ENCODE results near the gene GIT1. TPM values are rescaled to one million over a fixed set of nuclear protein-coding genes. Genes with fewer than 3 reads are reported as not detected.

GIT1 gene
- total RNA-seq, 3 donors from 2014 or later (not counting 1 experiment from before 2014, with no cell fraction given): 39.4 to 61.4 (median 54.6) TPM

DNA sequence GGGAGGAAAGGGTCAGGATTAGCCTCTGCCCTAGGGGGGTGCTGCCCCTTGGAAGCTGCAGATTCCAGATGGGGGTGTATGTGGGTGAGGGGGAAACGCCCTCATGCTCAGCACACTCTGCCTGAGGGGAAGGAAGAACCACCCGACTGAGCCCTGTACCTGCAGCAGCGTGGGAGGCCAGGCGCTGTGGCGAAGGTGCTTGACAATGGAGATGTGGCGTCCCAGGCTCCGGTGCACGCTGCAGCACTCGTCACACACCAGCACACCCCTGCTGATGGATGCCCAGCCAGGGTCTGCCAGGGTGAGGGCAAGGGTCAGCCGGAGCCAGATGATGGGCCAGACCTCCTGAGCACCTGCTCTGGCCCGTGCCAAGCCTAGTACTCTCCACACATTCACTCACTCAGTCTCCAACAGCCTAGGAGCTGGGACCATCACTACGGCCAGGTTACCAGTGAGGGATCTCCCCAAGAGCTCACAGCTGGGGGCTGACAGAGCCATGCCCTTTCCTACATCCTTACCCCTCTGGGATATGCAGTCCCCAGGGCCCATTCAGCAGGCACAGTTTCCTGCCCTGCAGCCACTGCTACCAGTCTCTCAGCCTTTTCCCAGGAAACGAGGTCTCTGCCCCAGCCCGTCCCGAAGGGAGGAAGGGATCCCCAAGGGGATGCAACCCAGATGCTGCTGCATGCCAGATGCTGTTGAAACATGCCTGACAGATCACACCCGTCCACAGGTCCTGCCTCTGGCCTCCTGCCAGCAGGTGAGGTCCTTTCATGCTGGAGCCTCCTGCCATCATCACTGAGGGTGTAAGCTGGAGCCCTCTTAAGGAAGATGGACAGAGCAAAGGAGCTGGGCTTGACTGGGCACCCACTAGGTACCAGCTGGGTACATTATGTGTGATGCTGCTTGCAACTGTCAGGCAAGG lies 5.9 kb downstream of the GIT1 start:
- Histone ChIP-seq H3K9me3 (ENCODE audit: control insufficient read depth, insufficient read depth, low read length) (no peaks in the 10 kb centered on the region), H3K27me3 (ENCODE audit: control insufficient read depth, insufficient read depth, low read length) (no peaks in the 10 kb centered on the region), H3K27ac (ENCODE audit: low read length) (no peak overlapping the region), H3K36me3 (ENCODE audit: control insufficient read depth, insufficient read depth, low read length) (peaks cover 27% of the 10 kb centered on the region), H3K4me3 (ENCODE audit: low read length) (no peak overlapping the region), H3K4me1 (ENCODE audit: control insufficient read depth, insufficient read depth, low read length) (peaks cover 48% of the 10 kb centered on the region)
- Mint-ChIP-seq H3K4me3 (no peak overlapping the region), H3K27me3 (ENCODE audit: low read depth in 2 of 2) (no peaks in the 10 kb centered on the region), H3K4me1 (peaks cover 20 to 45% of the 10 kb centered on the region in 2 donors), H3K36me3 (no peaks in the 10 kb centered on the region), H3K9me3 (no peaks in the 10 kb centered on the region), H3K27ac (peak overlapping the region in 1 of 2 donors; percentile 62)
- ATAC-seq (no peak), DNase-seq (no peak)
- intact Hi-C loops (cut with micrococcal nuclease): no loop called here
- WGBS (ENCODE audit: insufficient coverage): 91% methylated on average over 16 of the region's 16 CpGs
- TF ChIP-seq, protein P1, sequence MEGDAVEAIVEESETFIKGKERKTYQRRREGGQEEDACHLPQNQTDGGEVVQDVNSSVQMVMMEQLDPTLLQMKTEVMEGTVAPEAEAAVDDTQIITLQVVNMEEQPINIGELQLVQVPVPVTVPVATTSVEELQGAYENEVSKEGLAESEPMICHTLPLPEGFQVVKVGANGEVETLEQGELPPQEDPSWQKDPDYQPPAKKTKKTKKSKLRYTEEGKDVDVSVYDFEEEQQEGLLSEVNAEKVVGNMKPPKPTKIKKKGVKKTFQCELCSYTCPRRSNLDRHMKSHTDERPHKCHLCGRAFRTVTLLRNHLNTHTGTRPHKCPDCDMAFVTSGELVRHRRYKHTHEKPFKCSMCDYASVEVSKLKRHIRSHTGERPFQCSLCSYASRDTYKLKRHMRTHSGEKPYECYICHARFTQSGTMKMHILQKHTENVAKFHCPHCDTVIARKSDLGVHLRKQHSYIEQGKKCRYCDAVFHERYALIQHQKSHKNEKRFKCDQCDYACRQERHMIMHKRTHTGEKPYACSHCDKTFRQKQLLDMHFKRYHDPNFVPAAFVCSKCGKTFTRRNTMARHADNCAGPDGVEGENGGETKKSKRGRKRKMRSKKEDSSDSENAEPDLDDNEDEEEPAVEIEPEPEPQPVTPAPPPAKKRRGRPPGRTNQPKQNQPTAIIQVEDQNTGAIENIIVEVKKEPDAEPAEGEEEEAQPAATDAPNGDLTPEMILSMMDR (IDR thresholded peaks at IDR 0.05): no peak

DNA sequence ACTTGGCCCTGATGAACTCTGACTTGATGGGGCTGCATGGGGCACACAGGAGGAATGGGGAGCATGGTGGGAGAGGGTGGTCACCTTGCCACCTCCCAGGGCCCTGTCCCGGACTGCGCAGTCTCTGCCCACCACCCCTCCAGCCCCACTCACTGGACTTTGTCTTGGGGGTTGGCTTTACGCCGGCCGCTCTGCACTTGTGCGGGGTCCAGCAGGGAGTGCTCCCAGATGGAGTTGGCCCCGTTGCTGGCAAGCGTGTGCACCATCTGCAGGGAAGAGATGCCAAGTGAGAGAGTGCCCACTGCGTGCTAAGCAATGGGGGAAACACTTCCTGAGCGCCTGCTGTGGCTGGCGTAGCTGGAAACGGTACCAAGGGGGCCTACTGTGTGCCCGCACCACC lies 6.7 kb downstream of the GIT1 start:
- Histone ChIP-seq H3K27me3 (ENCODE audit: control insufficient read depth, insufficient read depth, low read length) (no peaks in the 10 kb centered on the region), H3K36me3 (ENCODE audit: control insufficient read depth, insufficient read depth, low read length) (peaks cover 36% of the 10 kb centered on the region), H3K9me3 (ENCODE audit: control insufficient read depth, insufficient read depth, low read length) (no peaks in the 10 kb centered on the region), H3K4me3 (ENCODE audit: low read length) (no peak overlapping the region), H3K4me1 (ENCODE audit: control insufficient read depth, insufficient read depth, low read length) (peaks cover 40% of the 10 kb centered on the region), H3K27ac (ENCODE audit: low read length) (no peak overlapping the region)
- DNase-seq (no peak), ATAC-seq (no peak)
- H3K9me3 Mint-ChIP-seq: no peaks in the 10 kb centered on the region
- H3K4me1 Mint-ChIP-seq: peaks cover 13 to 37% of the 10 kb centered on the region in 2 donors
- H3K36me3 Mint-ChIP-seq: no peaks in the 10 kb centered on the region
- TF ChIP-seq, protein P1 (IDR thresholded peaks at IDR 0.05): no peak
- no peaks in the 10 kb centered on the region for H3K27me3 Mint-ChIP-seq (ENCODE audit: low read depth in 2 of 2)
- intact Hi-C loops (cut with micrococcal nuclease): no loop called here
- 96% methylated on average over 13 of the region's 13 CpGs for WGBS (ENCODE audit: insufficient coverage)
- no peak overlapping the region for H3K27ac Mint-ChIP-seq
- no peak overlapping the region for H3K4me3 Mint-ChIP-seq

DNA sequence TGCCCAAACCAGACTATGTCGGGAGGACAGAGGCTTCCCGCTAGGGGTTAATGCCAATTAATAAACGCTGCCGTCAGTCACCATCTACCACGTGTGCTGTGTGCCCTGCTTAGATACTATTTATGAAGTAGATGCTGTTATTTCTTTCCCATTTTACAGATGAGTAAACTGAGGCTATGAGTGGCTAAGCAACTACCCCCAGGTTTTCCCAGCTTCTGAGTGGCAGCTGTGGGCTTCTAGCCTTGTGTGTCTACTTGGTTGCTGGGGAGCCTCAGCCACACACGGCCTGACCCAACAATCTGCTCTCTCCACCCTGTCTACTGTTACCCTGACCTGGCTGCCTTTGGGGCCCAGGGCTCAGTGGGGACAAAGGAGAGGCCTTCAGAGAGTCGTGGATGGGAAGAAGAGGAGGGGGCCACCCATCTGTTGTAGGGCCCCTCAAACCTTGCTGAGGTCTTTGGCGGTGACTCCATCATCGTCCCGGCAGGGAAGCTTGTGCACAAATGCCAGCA lies 7.1 kb downstream of the GIT1 start:
- Histone ChIP-seq H3K27me3 (ENCODE audit: control insufficient read depth, insufficient read depth, low read length) (no peaks in the 10 kb centered on the region), H3K36me3 (ENCODE audit: control insufficient read depth, insufficient read depth, low read length) (peaks cover 40% of the 10 kb centered on the region), H3K4me1 (ENCODE audit: control insufficient read depth, insufficient read depth, low read length) (peaks cover 36% of the 10 kb centered on the region), H3K9me3 (ENCODE audit: control insufficient read depth, insufficient read depth, low read length) (no peaks in the 10 kb centered on the region), H3K27ac (ENCODE audit: low read length) (no peak overlapping the region), H3K4me3 (ENCODE audit: low read length) (no peak overlapping the region)
- no peaks in the 10 kb centered on the region for H3K9me3 Mint-ChIP-seq
- no peak overlapping the region for H3K4me3 Mint-ChIP-seq
- intact Hi-C loops (cut with micrococcal nuclease): no loop called here
- 96% methylated on average over 10 of the region's 10 CpGs for WGBS (ENCODE audit: insufficient coverage)
- H3K36me3 Mint-ChIP-seq: no peaks in the 10 kb centered on the region
- no peaks in the 10 kb centered on the region for H3K27me3 Mint-ChIP-seq (ENCODE audit: low read depth in 2 of 2)
- H3K4me1 Mint-ChIP-seq: peaks cover 9 to 32% of the 10 kb centered on the region in 2 donors
- no peak for DNase-seq
- no peak overlapping the region for H3K27ac Mint-ChIP-seq
- TF ChIP-seq, protein P1 (IDR thresholded peaks at IDR 0.05): no peak
- no peak for ATAC-seq
